Gastrocnemius medialis (tissue), 4 donors: Measurements from ENCODE around the gene SIK3. TPM values are rescaled to one million over a fixed set of nuclear protein-coding genes. Genes with fewer than 3 reads are reported as not detected.

Experiments
- ATAC-seq, 2 donors: fragments of 150-250 bp; one replicate each; pipeline ENCODE4 v1.9.1; 2016
- DNase-seq, 2 donors: peaks; one replicate each; pipeline ENCODE4 v3.0.0-alpha.2; 2019
- H3K27ac ChIP-seq, 4 donors: fragments of 200-600 bp; sonication (generic); 1 replicate in 1 of 4; 2 replicates in 3 of 4; pipeline ENCODE4 v1.5.1; 2016 to 2018; ENCODE audit warnings: mild to moderate bottlenecking in 2 of 4, moderate library complexity in 1 of 4
- H3K27me3 ChIP-seq, 3 donors: fragments of 200-600 bp; sonication (generic) in 2 of 3; 1 replicate in 1 of 3; 2 replicates in 2 of 3; pipeline versions ENCODE4 v1.5.1 to v1.6.0; 2016 to 2019; ENCODE audit warnings: mild to moderate bottlenecking in 1 of 3, moderate library complexity in 1 of 3
- H3K36me3 ChIP-seq, 2 donors: fragments of 200-600 bp; sonication (generic) in 1 of 2; one replicate each; pipeline ENCODE4 v1.5.1; 2017 to 2018
- H3K4me1 ChIP-seq, 2 donors: fragments of 200-600 bp; sonication (generic) in 1 of 2; one replicate each; pipeline ENCODE4 v1.5.1; 2016 to 2017; ENCODE audit warnings: mild to moderate bottlenecking in 2 of 2
- H3K4me3 ChIP-seq, 4 donors: fragments of 200-600 bp; sonication (generic) in 3 of 4; 1 replicate in 1 of 4; 2 replicates in 3 of 4; pipeline ENCODE4 v1.5.1; 2016 to 2019; ENCODE audit warnings: mild to moderate bottlenecking in 2 of 4
- H3K9me3 ChIP-seq, 3 donors: fragments of 200-600 bp; sonication (generic) in 2 of 3; 1 replicate in 1 of 3; 2 replicates in 2 of 3; pipeline ENCODE4 v1.5.1; 2016 to 2019
- CTCF ChIP-seq, 5 experiments: fragments of 450-650 bp in 3 of 5; fragments of 200-600 bp in 2 of 5; sonication (generic) in 2 of 5; IDR thresholded peaks in 4 of 5; conservative IDR thresholded peaks in 1 of 5; 1 replicate in 4 of 5; 2 replicates in 1 of 5; pipeline ENCODE4 v1.5.1; 2016 to 2019; ENCODE audit warnings: antibody characterized with exemption in 5 of 5, mild to moderate bottlenecking in 3 of 5, moderate library complexity in 3 of 5
- POLR2A ChIP-seq, 2 donors: fragments of 450-650 bp; IDR thresholded peaks; one replicate each; pipeline ENCODE4 v1.6.1; 2017; ENCODE audit warnings: antibody characterized with exemption in 2 of 2, mild to moderate bottlenecking in 2 of 2, moderate library complexity in 2 of 2
- in situ Hi-C, 4 donors: fragments of 200-750 bp; cut with MboI; loops; one replicate each; pipeline versions ENCODE4 v1.15.0 to v1.8.0; 2017; ENCODE audit warnings: low sequenced_read_pairs in 4 of 4
- intact Hi-C: fragments of 100-400 bp; cut with DNase I; formaldehyde crosslinking; loops from one replicate; pipeline ENCODE4 v1.15.1; 2023; ENCODE audit warnings: low total_unique reads
- total RNA-seq, 4 donors: library from RNA; depleted of rRNA; stranded (reverse); fragments of >200 nt; gene quantifications; one replicate each; pipeline versions ENCODE4 v1.1.0 to v1.2.3, GENCODE V29; 2016

Gene SIK3
- total RNA-seq, 4 donors from 2014 or later: 34.4 to 42.4 (median 37.2) TPM

- Histone ChIP-seq H3K9me3 (no peaks in the 10 kb centered on the region), H3K36me3 (peaks cover 0 to 16% of the 10 kb centered on the region in 2 donors), H3K27me3 (no peaks in the 10 kb centered on the region), H3K4me3 (no peak overlapping the region), H3K4me1 (peaks cover 0 to 7% of the 10 kb centered on the region in 2 donors), H3K27ac (no peak overlapping the region)
- TF ChIP-seq CTCF (IDR thresholded peaks at IDR 0.05 in 4 of 5, conservative IDR thresholded peaks at IDR 0.05 in 1 of 5) (no peak), POLR2A (IDR thresholded peaks at IDR 0.05) (no peak)
- intact Hi-C loops: no loop called here
- ATAC-seq (no peak), DNase-seq (no peak)
- in situ Hi-C loops: loop anchor here in 1 of 4 donors (25.0 kb wide), 1 partner anchor 345 kb away; the partner anchor contains the start of genes PCSK7 and RNF214
Measured at GRCh38 chr11:116892374-116892773, 205.9 kb downstream of the SIK3 start.

GRCh38 chr11:116891746-116892145, 206.5 kb downstream of the SIK3 start:
- DNase-seq (no peak), ATAC-seq (no peak)
- intact Hi-C loops: no loop called here
- Histone ChIP-seq H3K27me3 (no peaks in the 10 kb centered on the region), H3K9me3 (no peaks in the 10 kb centered on the region), H3K4me3 (no peak overlapping the region), H3K27ac (no peak overlapping the region), H3K36me3 (peaks cover 0 to 12% of the 10 kb centered on the region in 2 donors), H3K4me1 (peaks cover 0 to 7% of the 10 kb centered on the region in 2 donors)
- in situ Hi-C loops: loop anchor here in 1 of 4 donors (25.0 kb wide), 1 partner anchor 346 kb away; the partner anchor contains the start of genes PCSK7 and RNF214
- TF ChIP-seq CTCF (IDR thresholded peaks at IDR 0.05 in 4 of 5, conservative IDR thresholded peaks at IDR 0.05 in 1 of 5) (no peak), POLR2A (IDR thresholded peaks at IDR 0.05) (no peak)

- Histone ChIP-seq H3K4me1 (peaks cover 0 to 7% of the 10 kb centered on the region in 2 donors), H3K9me3 (no peaks in the 10 kb centered on the region), H3K27ac (no peak overlapping the region), H3K4me3 (no peak overlapping the region), H3K27me3 (no peaks in the 10 kb centered on the region), H3K36me3 (peaks cover 0 to under 1% of the 10 kb centered on the region in 2 donors)
- in situ Hi-C loops: loop anchor here in 1 of 4 donors (25.0 kb wide), 1 partner anchor 347 kb away; the partner anchor contains the start of genes PCSK7 and RNF214
- TF ChIP-seq CTCF (IDR thresholded peaks at IDR 0.05 in 4 of 5, conservative IDR thresholded peaks at IDR 0.05 in 1 of 5): no peak
- TF ChIP-seq POLR2A (IDR thresholded peaks at IDR 0.05): no peak
- no peak for ATAC-seq
- intact Hi-C loops: no loop called here
- no peak for DNase-seq
Measured at GRCh38 chr11:116890607-116891006, 207.6 kb downstream of the SIK3 start.

GRCh38 chr11:116890193-116890592, 208.0 kb downstream of the SIK3 start:
- no peak for ATAC-seq
- H3K27ac ChIP-seq: no peak overlapping the region
- intact Hi-C loops (no loop called here), in situ Hi-C loops (loop anchor here in 1 of 4 donors (25.0 kb wide), 1 partner anchor 347 kb away; the partner anchor contains the start of genes PCSK7 and RNF214)
- H3K36me3 ChIP-seq: no peaks in the 10 kb centered on the region
- DNase-seq: no peak
- no peaks in the 10 kb centered on the region for H3K9me3 ChIP-seq
- no peaks in the 10 kb centered on the region for H3K27me3 ChIP-seq
- TF ChIP-seq CTCF (IDR thresholded peaks at IDR 0.05 in 4 of 5, conservative IDR thresholded peaks at IDR 0.05 in 1 of 5) (no peak), POLR2A (IDR thresholded peaks at IDR 0.05) (no peak)
- peaks cover 0 to 7% of the 10 kb centered on the region in 2 donors for H3K4me1 ChIP-seq
- H3K4me3 ChIP-seq: no peak overlapping the region
